Mucosa of gallbladder (tissue), 1 donor: ENCODE measurements around the gene BAAT. TPM values are rescaled to one million over a fixed set of nuclear protein-coding genes. Genes with fewer than 3 reads are reported as not detected.
A peak's percentile ranks its signal among the peaks of the same experiment; 100 is the strongest.

Experiments
- DNase-seq: peaks from one replicate; pipeline ENCODE4 v3.0.0-alpha.2; 2020; ENCODE audit warnings: low spot score
- total RNA-seq: library from RNA; stranded (reverse); gene quantifications from one replicate; pipeline ENCODE4 v1.2.1, GENCODE V29; 2021
- donor health status: DM: no; HTN: no; CAD: no.

The BAAT gene
- total RNA-seq, 1 donor from 2014 or later: 117 TPM

DNA sequence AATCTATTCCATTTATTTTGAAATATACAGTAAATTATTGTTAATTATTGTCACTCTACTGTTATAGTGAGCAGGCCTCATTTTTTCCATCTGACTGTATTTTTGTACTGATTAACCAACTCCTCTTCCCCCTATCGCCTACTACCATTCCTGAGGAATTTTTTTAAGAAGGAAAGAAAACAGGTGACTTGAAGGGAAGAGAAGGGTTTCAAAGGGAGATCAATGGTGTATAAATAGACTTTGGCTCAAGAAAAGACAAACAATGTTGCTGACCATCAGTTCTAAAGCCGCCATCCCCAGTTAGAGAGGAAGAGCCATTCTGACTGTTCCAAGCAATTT lies 69.7 kb downstream of the BAAT start:
- DNase-seq: no peak

- no peak for DNase-seq
Measured at GRCh38 chr9:101312661-101313060, 72.1 kb downstream of the BAAT start.

- DNase-seq: peak; percentile 27
Measured at GRCh38 chr9:101311758-101312420, 72.9 kb downstream of the BAAT start.

GRCh38 chr9:101311191-101311590 lies 73.6 kb downstream of the BAAT start:
- DNase-seq: no peak

Other genes with a start within 250 kb of the BAAT start
- gene MRPL50, start 13.6 kb upstream of the BAAT start, total RNA-seq: 12.1 TPM
- gene ZNF189, start 13.8 kb upstream of the BAAT start, total RNA-seq: 61.4 TPM
- gene ALDOB, start 50.8 kb upstream of the BAAT start, total RNA-seq: 265 TPM
- gene RNF20, start 148.8 kb upstream of the BAAT start, total RNA-seq: 46.3 TPM
- gene PPP3R2, start 210.0 kb upstream of the BAAT start, total RNA-seq: not detected